Cardiac muscle cell (in vitro differentiated cells and primary cell): ENCODE measurements around the gene LECT2. TPM values are rescaled to one million over a fixed set of nuclear protein-coding genes. Genes with fewer than 3 reads are reported as not detected.

Experiments used
- DNase-seq, 2 donors: peaks; one replicate each; pipeline versions ENCODE4 v3.0.0 to v3.0.0-alpha.2; 2010 to 2017; ENCODE audit warnings: low read depth in 1 of 2, low spot score in 1 of 2
- H3K27ac ChIP-seq: fragments of 200-600 bp; sonication (generic); 2 replicates; pipeline ENCODE4 v1.5.1; 2016
- H3K27me3 ChIP-seq: fragments of 200-600 bp; sonication (generic); 2 replicates; pipeline ENCODE4 v1.6.0; 2016; ENCODE audit warnings: control low read depth
- H3K36me3 ChIP-seq: fragments of 200-600 bp; sonication (generic); 2 replicates; pipeline ENCODE4 v1.5.1; 2016; ENCODE audit warnings: control low read depth
- H3K4me1 ChIP-seq: fragments of 200-600 bp; sonication (generic); 2 replicates; pipeline ENCODE4 v1.8.1; 2017; ENCODE audit warnings: low read depth, mild to moderate bottlenecking, mixed run types
- H3K4me3 ChIP-seq: fragments of 200-600 bp; sonication (generic); 2 replicates; pipeline ENCODE4 v1.5.1; 2016; ENCODE audit warnings: mild to moderate bottlenecking
- H3K9me3 ChIP-seq: fragments of 200-600 bp; sonication (generic); 2 replicates; pipeline ENCODE4 v1.5.1; 2017; ENCODE audit warnings: low read depth, mild to moderate bottlenecking, control low read depth
- polyA plus RNA-seq: library from polyadenylated mRNA; unstranded; fragments of >200 nt; fragmentation: Nextera tagmentation; extraction: Ambion mirVana; gene quantifications from 2 replicates; pipeline ENCODE4 v1.2.1, GENCODE V29; 2016
- total RNA-seq: library from RNA; depleted of rRNA; stranded (reverse); fragments of >200 nt; gene quantifications from 2 replicates; pipeline ENCODE4 v1.2.3, GENCODE V29; 2016
- TF ChIP-seq, protein P1 (sequence below): IDR thresholded peaks from 2 replicates; pipeline ENCODE4 v1.5.1; 2012; ENCODE audit warnings: low read depth, mild to moderate bottlenecking, low read length

The LECT2 gene
- total and polyA plus RNA-seq, 2 experiments from 2014 or later = not detected

DNA sequence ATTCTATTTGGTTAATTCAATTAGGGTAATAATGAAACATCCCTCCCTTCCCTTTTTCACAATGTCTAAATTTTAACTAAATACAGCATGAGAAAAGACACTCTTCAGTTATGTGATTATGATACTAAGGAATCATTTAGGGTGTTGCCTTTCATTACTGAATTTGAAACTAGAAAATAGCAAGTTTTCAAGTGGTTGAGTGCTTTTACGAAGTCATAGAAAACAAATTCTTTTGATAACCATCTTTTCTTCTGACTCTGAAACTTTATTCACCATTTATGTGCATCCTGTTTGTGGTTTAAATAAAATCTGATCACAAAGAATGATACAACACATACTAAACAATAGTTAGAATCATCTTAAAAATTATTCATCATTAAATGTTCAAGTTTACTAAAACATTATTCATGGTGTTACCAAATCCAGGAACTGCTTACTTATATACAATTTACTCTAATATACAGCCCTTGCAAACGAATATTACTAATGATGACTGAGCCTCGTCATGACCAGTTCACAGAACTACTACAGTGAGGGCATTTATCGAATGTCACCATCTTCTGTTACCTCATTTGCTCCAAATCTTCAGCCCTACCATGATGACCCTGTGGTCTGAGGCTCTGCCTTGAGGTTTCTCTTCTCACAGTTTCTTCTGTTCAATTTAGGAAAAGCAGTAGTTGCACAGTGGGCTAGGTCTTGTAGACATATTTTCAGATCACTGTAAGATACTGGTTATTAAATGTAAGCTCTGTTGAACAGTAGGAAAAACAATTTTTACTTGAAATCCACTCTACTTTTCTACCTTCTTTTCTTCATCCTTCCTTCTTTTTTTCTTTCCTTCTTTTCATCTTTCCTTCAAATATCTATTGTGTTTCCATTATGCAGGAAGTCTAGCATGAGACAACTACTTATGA lies 40.8 kb downstream of the LECT2 start:
- H3K9me3 ChIP-seq = no peaks in the 10 kb centered on the region
- no peaks in the 10 kb centered on the region for H3K36me3 ChIP-seq
- H3K4me1 ChIP-seq = no peaks in the 10 kb centered on the region
- H3K4me3 ChIP-seq = no peak overlapping the region
- TF ChIP-seq, protein P1, sequence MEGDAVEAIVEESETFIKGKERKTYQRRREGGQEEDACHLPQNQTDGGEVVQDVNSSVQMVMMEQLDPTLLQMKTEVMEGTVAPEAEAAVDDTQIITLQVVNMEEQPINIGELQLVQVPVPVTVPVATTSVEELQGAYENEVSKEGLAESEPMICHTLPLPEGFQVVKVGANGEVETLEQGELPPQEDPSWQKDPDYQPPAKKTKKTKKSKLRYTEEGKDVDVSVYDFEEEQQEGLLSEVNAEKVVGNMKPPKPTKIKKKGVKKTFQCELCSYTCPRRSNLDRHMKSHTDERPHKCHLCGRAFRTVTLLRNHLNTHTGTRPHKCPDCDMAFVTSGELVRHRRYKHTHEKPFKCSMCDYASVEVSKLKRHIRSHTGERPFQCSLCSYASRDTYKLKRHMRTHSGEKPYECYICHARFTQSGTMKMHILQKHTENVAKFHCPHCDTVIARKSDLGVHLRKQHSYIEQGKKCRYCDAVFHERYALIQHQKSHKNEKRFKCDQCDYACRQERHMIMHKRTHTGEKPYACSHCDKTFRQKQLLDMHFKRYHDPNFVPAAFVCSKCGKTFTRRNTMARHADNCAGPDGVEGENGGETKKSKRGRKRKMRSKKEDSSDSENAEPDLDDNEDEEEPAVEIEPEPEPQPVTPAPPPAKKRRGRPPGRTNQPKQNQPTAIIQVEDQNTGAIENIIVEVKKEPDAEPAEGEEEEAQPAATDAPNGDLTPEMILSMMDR = no peak
- no peak overlapping the region for H3K27ac ChIP-seq
- peaks cover 98% of the 10 kb centered on the region for H3K27me3 ChIP-seq
- DNase-seq = no peak

DNA sequence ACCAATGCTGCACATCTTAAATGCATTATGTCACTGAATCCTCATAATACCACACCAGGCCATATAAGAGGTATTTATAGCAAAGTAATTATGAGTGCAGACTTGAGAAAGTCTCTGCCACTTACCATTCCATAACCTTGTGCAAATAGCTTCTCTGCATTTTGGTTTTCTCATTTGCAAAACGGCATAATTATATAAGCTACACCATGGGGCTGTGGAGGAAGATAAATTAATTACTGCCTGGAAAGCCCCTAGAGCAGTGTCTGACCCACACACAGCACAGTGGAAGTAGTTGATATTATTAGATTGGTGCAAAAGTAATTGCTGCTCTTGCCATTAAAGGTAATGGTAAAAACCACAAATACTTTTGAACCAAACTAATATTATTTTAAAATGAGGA lies 49.6 kb downstream of the LECT2 start:
- DNase-seq = no peak
- TF ChIP-seq, protein P1 = no peak
- H3K4me3 ChIP-seq = no peak overlapping the region
- H3K4me1 ChIP-seq = peaks cover 7% of the 10 kb centered on the region
- H3K27ac ChIP-seq = no peak overlapping the region
- H3K27me3 ChIP-seq = peaks cover 78% of the 10 kb centered on the region
- no peaks in the 10 kb centered on the region for H3K36me3 ChIP-seq
- H3K9me3 ChIP-seq = no peaks in the 10 kb centered on the region

GRCh38 chr5:135901633-135902032 lies 53.1 kb downstream of the LECT2 start:
- no peaks in the 10 kb centered on the region for H3K36me3 ChIP-seq
- no peak overlapping the region for H3K27ac ChIP-seq
- H3K4me1 ChIP-seq = peaks cover 7% of the 10 kb centered on the region
- H3K4me3 ChIP-seq = no peak overlapping the region
- no peaks in the 10 kb centered on the region for H3K9me3 ChIP-seq
- peak in 1 of 2 donors; percentile 69 for DNase-seq
- TF ChIP-seq, protein P1 = no peak
- H3K27me3 ChIP-seq = peaks cover 72% of the 10 kb centered on the region

DNA sequence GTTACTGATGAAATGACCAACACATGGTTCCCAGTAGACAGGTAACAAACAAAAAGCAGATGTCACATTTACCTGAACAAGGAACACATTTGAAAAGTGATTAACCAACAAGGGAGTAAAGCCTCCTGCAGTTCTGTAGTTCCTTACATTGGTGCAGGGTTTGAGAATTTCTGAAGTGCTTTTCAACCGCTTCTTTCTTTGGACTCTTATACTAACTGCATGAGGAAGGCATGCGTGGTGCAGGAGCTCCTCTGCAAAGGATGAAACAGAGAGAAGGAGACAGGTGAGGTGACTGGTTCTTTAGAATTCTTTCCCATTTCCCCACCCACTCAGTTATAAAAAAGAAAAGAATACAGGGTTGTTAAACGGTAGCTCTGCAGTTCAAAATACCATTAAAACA lies 54.5 kb downstream of the LECT2 start:
- H3K27ac ChIP-seq = no peak overlapping the region
- H3K4me1 ChIP-seq = peaks cover 7% of the 10 kb centered on the region
- H3K4me3 ChIP-seq = no peak overlapping the region
- no peaks in the 10 kb centered on the region for H3K36me3 ChIP-seq
- TF ChIP-seq, protein P1 = no peak
- no peak for DNase-seq
- H3K27me3 ChIP-seq = peaks cover 58% of the 10 kb centered on the region
- no peaks in the 10 kb centered on the region for H3K9me3 ChIP-seq

DNA sequence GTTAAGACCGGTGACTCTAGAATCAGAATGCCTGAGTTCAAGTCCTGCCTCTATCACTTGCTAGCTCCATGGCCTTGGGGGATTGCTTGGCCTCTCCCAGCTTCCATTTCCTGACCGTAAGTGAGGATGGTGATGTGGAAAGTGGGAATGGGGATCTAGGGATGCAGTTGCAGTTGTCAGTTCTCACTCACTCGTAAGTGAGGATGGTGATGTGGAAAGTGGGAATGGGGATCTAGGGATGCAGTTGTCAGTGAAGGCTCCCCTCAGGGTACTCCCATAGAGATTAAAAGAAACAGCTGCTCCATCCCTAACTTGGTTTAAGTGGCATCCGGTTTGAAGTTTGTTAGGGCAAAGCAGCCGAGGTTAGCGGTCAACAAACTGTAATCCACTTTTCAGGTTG lies 56.1 kb downstream of the LECT2 start:
- Histone ChIP-seq H3K9me3 (no peaks in the 10 kb centered on the region), H3K4me1 (peaks cover 7% of the 10 kb centered on the region), H3K4me3 (no peak overlapping the region), H3K36me3 (no peaks in the 10 kb centered on the region), H3K27me3 (peaks cover 42% of the 10 kb centered on the region), H3K27ac (no peak overlapping the region)
- TF ChIP-seq, protein P1 = no peak
- no peak for DNase-seq

Other genes with a start within 250 kb of the LECT2 start
- gene SLC25A48, start 120.3 kb downstream of the LECT2 start, total RNA-seq = 0.09 and 1.8 TPM in 2 replicates
- 0.13 TPM in 1 of 2 replicates, not detected in the other for gene SLC25A48, start 120.3 kb downstream of the LECT2 start, polyA plus RNA-seq
- gene IL9, start 59.1 kb downstream of the LECT2 start, total RNA-seq = not detected in 2 replicates
- not detected in 2 replicates for gene IL9, start 59.1 kb downstream of the LECT2 start, polyA plus RNA-seq
- gene TGFBI, start 74.0 kb upstream of the LECT2 start, total RNA-seq = 2.9 and 9.0 TPM in 2 replicates
- 1.6 and 10.2 TPM in 2 replicates for gene TGFBI, start 74.0 kb upstream of the LECT2 start, polyA plus RNA-seq
- gene SMAD5, start 177.9 kb upstream of the LECT2 start, total RNA-seq = 38.2 and 130 TPM in 2 replicates
- 25.7 and 36.8 TPM in 2 replicates for gene SMAD5, start 177.9 kb upstream of the LECT2 start, polyA plus RNA-seq
- gene SMIM32, start 238.2 kb upstream of the LECT2 start, total RNA-seq = 0.36 and 0.81 TPM in 2 replicates
- 0.30 TPM in 1 of 2 replicates, not detected in the other for gene SMIM32, start 238.2 kb upstream of the LECT2 start, polyA plus RNA-seq